AG04449 (cell line): ENCODE data around the gene GYS1.
A peak's percentile ranks its signal among the peaks of the same experiment; 100 is the strongest.

Experiments
- CTCF ChIA-PET: fragments of 350-600 bp; formaldehyde crosslinking; extraction: SDS; loops from one replicate; lab custom pipeline; 2021; ENCODE audit warnings: antibody characterized with exemption; lab: Yijun Ruan, JAX
- POLR2A ChIA-PET: fragments of 400-600, 350-600 bp; formaldehyde crosslinking; extraction: SDS; loops from one replicate; lab custom pipeline; 2020; ENCODE audit warnings: antibody characterized with exemption, inconsistent platforms; lab: Yijun Ruan, JAX
- DNase-seq: peaks from one replicate; pipeline ENCODE4 v3.0.0-alpha.2; 2010; ENCODE audit warnings: low read depth, low spot score
- H3K4me3 ChIP-seq: 2 replicates; pipeline ENCODE4 v1.5.1; 2011; ENCODE audit warnings: low read depth, mild to moderate bottlenecking, control low read depth, low read length
- CTCF ChIP-seq: IDR thresholded peaks from one replicate; pipeline ENCODE4 v1.5.1; 2011; ENCODE audit warnings: mild to moderate bottlenecking, moderate library complexity, low read length, control low read depth, inconsistent platforms; ENCODE audit not compliant: insufficient read depth; ENCODE audit errors: missing control alignments

GYS1 gene

DNA sequence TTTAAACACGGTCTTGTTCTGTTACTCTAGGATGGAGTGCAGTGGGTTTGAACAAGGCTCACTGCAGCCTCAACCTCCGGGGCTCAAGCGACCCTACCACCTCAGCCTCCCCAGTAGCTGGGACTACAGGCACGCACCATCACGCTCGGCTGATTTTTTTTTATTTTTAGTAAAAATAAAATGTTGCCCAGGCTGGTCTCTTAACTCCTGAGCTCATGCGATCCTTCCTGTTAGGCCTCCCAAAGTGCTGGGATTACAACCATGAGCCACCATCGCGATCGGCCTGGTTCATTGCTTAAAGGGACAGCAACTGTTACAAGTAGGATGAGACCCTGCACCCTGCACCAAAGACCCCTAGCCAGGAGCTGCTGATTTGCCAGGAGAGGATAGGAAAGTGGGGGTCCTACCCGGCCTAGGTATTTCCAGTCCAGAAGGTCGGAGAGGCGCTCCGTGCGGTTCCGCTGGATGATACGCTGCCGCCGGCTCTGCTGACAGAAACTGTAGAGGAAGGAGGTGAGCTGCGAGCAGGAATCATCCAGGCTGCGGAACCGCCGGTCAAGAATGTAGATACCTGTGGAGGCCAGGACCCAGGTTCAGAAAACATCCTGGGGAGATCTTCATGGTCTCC, 22.9 kb downstream of the GYS1 start:
- no peak overlapping the region for H3K4me3 ChIP-seq
- ChIA-PET POLR2A (interaction anchor here (0.8 to 7.5 kb wide), 3 partner anchors 21 to 95 kb away, joined by 3 to 119 read pairs (median 6); partner anchors contain the start of gene PPP1R15A), CTCF (interaction anchor here (0.6 to 8.9 kb wide), 40 partner anchors 9 to 325 kb away, joined by 3 to 141 read pairs (median 6); partner anchors contain the start of genes BCAT2, CA11, GYS1 and HSD17B14)
- DNase-seq, result no peak
- no peak for TF ChIP-seq CTCF

- ChIA-PET POLR2A (interaction anchor here (0.6 to 7.5 kb wide), 3 partner anchors 22 to 94 kb away, joined by 3 to 119 read pairs (median 3); partner anchors contain the start of gene PPP1R15A), CTCF (interaction anchor here (1.1 to 8.9 kb wide), 19 partner anchors 8 to 294 kb away, joined by 3 to 141 read pairs (median 9); partner anchors contain the start of genes BCAT2, GYS1, HSD17B14 and NUCB1)
- DNase-seq, result no peak
- no peak overlapping the region for H3K4me3 ChIP-seq
- TF ChIP-seq CTCF, result no peak
Measured at GRCh38 chr19:48969276-48970138, 23.6 kb downstream of the GYS1 start.

GRCh38 chr19:48968813-48969218, 24.3 kb downstream of the GYS1 start:
- POLR2A ChIA-PET, result interaction anchor here (1.8 to 7.5 kb wide), 2 partner anchors 10 to 93 kb away, joined by 7 to 119 read pairs; partner anchors contain the start of gene PPP1R15A
- CTCF ChIA-PET, result interaction anchor here (2.7 to 8.9 kb wide), 3 partner anchors 24 to 180 kb away, joined by 35 to 141 read pairs (median 61); partner anchors contain the start of genes GYS1 and RUVBL2
- TF ChIP-seq CTCF, result no peak
- H3K4me3 ChIP-seq, result no peak overlapping the region
- no peak for DNase-seq

GRCh38 chr19:48968179-48968661, 24.9 kb downstream of the GYS1 start:
- TF ChIP-seq CTCF, result no peak
- no peak for DNase-seq
- H3K4me3 ChIP-seq, result no peak overlapping the region
- CTCF ChIA-PET, result interaction anchor here (0.6 to 8.9 kb wide), 5 partner anchors 11 to 180 kb away, joined by 3 to 141 read pairs (median 8); no protein-coding TSS in a partner anchor
- POLR2A ChIA-PET, result interaction anchor here (0.6 to 7.5 kb wide), 10 partner anchors 8 to 180 kb away, joined by 3 to 119 read pairs (median 8); partner anchors contain the start of genes BAX, GYS1, NUCB1 and PPP1R15A

- ChIA-PET POLR2A (interaction anchor here (0.6 to 7.5 kb wide), 15 partner anchors 9 to 179 kb away, joined by 3 to 119 read pairs (median 6); partner anchors contain the start of genes BAX, GYS1, HSD17B14 and NUCB1), CTCF (interaction anchor here (0.6 to 8.9 kb wide), 7 partner anchors 9 to 179 kb away, joined by 3 to 141 read pairs (median 8); no protein-coding TSS in a partner anchor)
- DNase-seq, result no peak
- no peak for TF ChIP-seq CTCF
- peak overlapping the region; percentile 99 for H3K4me3 ChIP-seq
Measured at GRCh38 chr19:48967346-48968178, 25.5 kb downstream of the GYS1 start.
